Activated T-helper 17 cell treated with anti-CD3 and anti-CD28 coated beads, Interleukin-2, amount 50 U/mL, for 72 hours (primary cell): ENCODE results near the gene XXYLT1. TPM values are rescaled to one million over a fixed set of nuclear protein-coding genes. Genes with fewer than 3 reads are reported as not detected.
"Not testable (repeated sequence)": the region's sequence is repeated elsewhere in the genome, so short reads cannot be mapped to it uniquely, and the experiment has no call there.

ENCODE experiments used
- ATAC-seq: fragments of 150-1000 bp; cut with Tn5 transposase; replicated peaks from 2 replicates; pipeline ENCODE4 v1.10.0; 2021; ENCODE audit warnings: mild to moderate bottlenecking, moderate library complexity
- H3K27ac Mint-ChIP-seq: one replicate; pipeline ENCODE4 v1.8.0; 2022; ENCODE audit warnings: mixed read lengths
- H3K27me3 Mint-ChIP-seq: one replicate; pipeline ENCODE4 v1.8.0; 2022; ENCODE audit warnings: mixed read lengths
- H3K36me3 Mint-ChIP-seq: one replicate; pipeline ENCODE4 v1.8.0; 2022; ENCODE audit warnings: low read depth, mild to moderate bottlenecking, mixed read lengths
- H3K4me1 Mint-ChIP-seq: one replicate; pipeline ENCODE4 v1.8.0; 2022; ENCODE audit warnings: mixed read lengths
- H3K4me3 Mint-ChIP-seq: one replicate; pipeline ENCODE4 v1.8.0; 2022; ENCODE audit warnings: mild to moderate bottlenecking, mixed read lengths
- H3K9me3 Mint-ChIP-seq: one replicate; pipeline ENCODE4 v1.8.0; 2022; ENCODE audit warnings: mixed read lengths
- total RNA-seq, 2 donors: library from RNA; stranded (reverse); gene quantifications; one replicate each; pipeline ENCODE4 v1.2.3, GENCODE V29; 2022

The XXYLT1 gene
- total RNA-seq, 2 donors from 2014 or later, result 7.0 to 7.4 TPM

- no peaks in the 10 kb centered on the region for H3K4me1 Mint-ChIP-seq
- no peak for ATAC-seq
- H3K27ac Mint-ChIP-seq, result no peak overlapping the region
- H3K27me3 Mint-ChIP-seq, result peaks cover 3% of the 10 kb centered on the region
- H3K4me3 Mint-ChIP-seq, result no peak overlapping the region
- no peaks in the 10 kb centered on the region for H3K36me3 Mint-ChIP-seq
- no peaks in the 10 kb centered on the region for H3K9me3 Mint-ChIP-seq
Measured at GRCh38 chr3:195058336-195059005, 212.5 kb downstream of the XXYLT1 start.

DNA sequence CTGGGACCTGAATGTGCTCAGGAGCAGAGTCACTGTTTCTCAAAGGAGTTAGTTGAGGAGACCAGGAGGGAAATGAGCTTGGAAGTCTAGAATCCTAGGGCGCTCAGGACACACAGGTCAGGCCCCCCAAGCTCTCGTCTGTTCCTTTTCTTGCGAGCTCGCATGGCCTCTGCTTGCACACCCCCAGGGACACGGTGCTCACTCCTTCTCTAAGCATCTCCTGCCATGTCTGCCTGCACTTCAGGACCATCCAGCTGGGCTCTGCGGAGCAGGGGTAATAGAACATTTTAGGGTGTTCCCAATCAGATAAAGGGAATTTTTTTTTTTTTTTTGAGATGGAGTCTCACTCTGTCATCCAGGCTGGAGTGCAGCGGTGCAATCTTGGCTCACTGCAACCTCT lies 213.2 kb downstream of the XXYLT1 start:
- H3K27me3 Mint-ChIP-seq, result peaks cover 7% of the 10 kb centered on the region
- H3K4me1 Mint-ChIP-seq, result no peaks in the 10 kb centered on the region
- ATAC-seq, result no peak
- no peaks in the 10 kb centered on the region for H3K36me3 Mint-ChIP-seq
- no peak overlapping the region for H3K4me3 Mint-ChIP-seq
- no peak overlapping the region for H3K27ac Mint-ChIP-seq
- no peaks in the 10 kb centered on the region for H3K9me3 Mint-ChIP-seq

DNA sequence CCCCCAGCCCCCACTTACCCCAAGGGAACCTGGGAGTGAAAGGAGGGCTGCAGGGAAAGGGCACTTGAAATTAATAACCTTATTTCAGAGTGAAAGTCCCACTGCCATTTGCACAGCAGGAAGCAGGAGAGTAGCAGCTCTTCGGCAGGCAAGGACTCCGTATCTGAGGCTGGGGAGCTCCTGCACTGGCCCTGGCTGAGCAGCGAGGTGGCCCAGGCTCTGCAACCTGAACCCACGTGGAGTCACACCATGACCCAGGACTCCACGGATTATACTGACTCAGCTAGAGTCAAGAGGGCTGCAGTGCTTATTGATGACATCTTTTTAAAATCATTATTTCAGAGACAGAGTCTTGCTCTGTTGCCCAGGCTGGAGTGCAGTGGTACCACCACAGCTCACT lies 214.5 kb downstream of the XXYLT1 start:
- no peak overlapping the region for H3K27ac Mint-ChIP-seq
- H3K9me3 Mint-ChIP-seq, result no peaks in the 10 kb centered on the region
- H3K27me3 Mint-ChIP-seq, result peaks cover 10% of the 10 kb centered on the region
- H3K4me3 Mint-ChIP-seq, result no peak overlapping the region
- no peaks in the 10 kb centered on the region for H3K4me1 Mint-ChIP-seq
- no peaks in the 10 kb centered on the region for H3K36me3 Mint-ChIP-seq
- ATAC-seq, result no peak

GRCh38 chr3:195054311-195054710 lies 216.6 kb downstream of the XXYLT1 start:
- Mint-ChIP-seq H3K4me3 (no peak overlapping the region), H3K36me3 (no peaks in the 10 kb centered on the region), H3K27me3 (peaks cover 10% of the 10 kb centered on the region), H3K9me3 (no peaks in the 10 kb centered on the region), H3K4me1 (no peaks in the 10 kb centered on the region), H3K27ac (no peak overlapping the region)
- ATAC-seq, result no peak

GRCh38 chr3:195052939-195053338 lies 218.0 kb downstream of the XXYLT1 start:
- no peaks in the 10 kb centered on the region for H3K4me1 Mint-ChIP-seq
- peaks cover 10% of the 10 kb centered on the region for H3K27me3 Mint-ChIP-seq
- H3K27ac Mint-ChIP-seq, result no peak overlapping the region
- no peak for ATAC-seq
- H3K4me3 Mint-ChIP-seq, result no peak overlapping the region
- H3K9me3 Mint-ChIP-seq, result no peaks in the 10 kb centered on the region
- no peaks in the 10 kb centered on the region for H3K36me3 Mint-ChIP-seq

DNA sequence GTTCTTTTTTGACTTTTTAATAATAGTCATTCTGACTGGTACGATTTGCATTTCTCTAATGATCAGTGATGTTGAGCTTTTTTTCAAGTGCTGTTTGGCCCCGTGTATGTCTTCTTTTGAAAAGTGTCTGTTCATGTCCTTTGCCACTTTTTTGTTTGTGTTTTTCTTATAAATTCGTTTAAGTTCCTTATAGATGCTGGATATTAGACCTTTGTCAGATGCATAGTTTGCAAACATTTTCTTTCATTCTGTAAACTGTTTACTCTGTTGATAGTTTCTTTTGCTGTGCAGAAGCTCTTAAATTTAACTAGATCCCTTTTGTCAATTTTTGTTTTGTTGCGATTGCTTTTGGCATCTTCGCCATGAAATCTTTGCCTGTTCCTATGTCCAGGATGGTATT lies 220.7 kb downstream of the XXYLT1 start:
- not testable (repeated sequence) for H3K4me3 Mint-ChIP-seq, H3K36me3 Mint-ChIP-seq, H3K9me3 Mint-ChIP-seq, H3K27ac Mint-ChIP-seq, H3K27me3 Mint-ChIP-seq, H3K4me1 Mint-ChIP-seq, ATAC-seq

DNA sequence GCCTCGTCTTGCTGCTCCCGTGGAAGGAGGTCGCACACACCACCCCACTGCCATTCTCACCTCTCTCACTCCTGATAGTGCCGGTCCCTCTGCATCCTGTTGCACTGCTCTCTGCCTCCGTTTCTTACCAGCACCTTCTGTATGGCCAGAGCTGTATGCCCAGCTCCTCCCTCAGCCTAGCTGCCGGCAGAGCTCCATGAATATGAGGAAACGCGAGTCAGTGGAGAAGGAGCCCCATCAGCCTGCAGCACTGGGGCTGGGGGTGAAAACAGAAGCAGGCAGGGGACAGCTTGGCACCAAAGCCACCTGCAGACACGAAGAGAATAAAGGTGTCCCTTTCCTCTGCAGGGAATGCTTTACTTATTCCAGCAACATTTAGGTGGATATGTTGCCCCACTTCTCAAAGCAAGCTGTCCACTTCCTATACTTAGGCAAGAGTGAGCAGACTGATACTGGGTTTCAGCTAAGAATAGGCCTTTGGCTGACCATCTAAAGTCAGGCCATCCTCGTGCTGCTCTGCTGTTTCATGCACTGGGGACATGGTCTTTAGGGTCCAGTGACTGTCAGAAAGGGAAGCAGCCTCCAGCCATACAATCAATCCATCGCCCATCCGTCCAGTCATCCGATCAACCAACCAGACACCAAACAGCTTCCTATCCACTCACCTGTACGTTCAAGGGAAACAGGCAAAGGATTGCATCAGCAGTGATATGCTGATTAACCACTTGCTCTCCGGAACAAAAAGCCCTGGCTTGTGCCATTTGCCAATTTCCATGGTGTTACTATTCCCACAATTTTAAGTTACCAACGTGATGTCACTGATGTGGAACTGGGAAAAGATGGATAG lies 222.7 kb downstream of the XXYLT1 start:
- Mint-ChIP-seq H3K36me3 (no peaks in the 10 kb centered on the region), H3K4me1 (no peaks in the 10 kb centered on the region), H3K27ac (no peak overlapping the region), H3K27me3 (peaks cover 7% of the 10 kb centered on the region), H3K4me3 (no peak overlapping the region), H3K9me3 (no peaks in the 10 kb centered on the region)
- no peak for ATAC-seq

DNA sequence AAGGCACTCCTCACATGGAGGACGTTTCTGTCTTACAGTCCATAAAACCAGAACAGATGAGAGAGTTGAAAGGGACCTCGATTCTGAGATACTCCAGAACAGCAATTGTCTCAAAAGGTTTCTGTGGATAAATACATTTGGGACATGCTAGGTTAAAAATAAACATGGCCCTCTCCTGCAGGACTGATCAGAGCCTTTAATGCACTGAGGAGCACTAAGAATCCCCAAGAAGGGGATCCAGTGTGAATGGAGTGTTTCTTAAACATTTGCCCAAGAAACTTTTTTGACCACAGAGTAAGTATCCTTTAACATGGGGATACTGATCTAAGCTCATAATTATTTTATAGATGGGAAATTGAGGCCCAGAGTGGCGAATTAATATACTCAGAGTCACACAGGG lies 223.4 kb downstream of the XXYLT1 start:
- Mint-ChIP-seq H3K4me1 (no peaks in the 10 kb centered on the region), H3K9me3 (no peaks in the 10 kb centered on the region), H3K36me3 (no peaks in the 10 kb centered on the region), H3K27ac (no peak overlapping the region), H3K27me3 (peaks cover 3% of the 10 kb centered on the region), H3K4me3 (no peak overlapping the region)
- no peak for ATAC-seq

GRCh38 chr3:195046441-195046840 lies 224.5 kb downstream of the XXYLT1 start:
- no peaks in the 10 kb centered on the region for H3K9me3 Mint-ChIP-seq
- H3K27ac Mint-ChIP-seq, result no peak overlapping the region
- no peaks in the 10 kb centered on the region for H3K4me1 Mint-ChIP-seq
- no peaks in the 10 kb centered on the region for H3K36me3 Mint-ChIP-seq
- no peak overlapping the region for H3K4me3 Mint-ChIP-seq
- no peak for ATAC-seq
- no peaks in the 10 kb centered on the region for H3K27me3 Mint-ChIP-seq

- no peak overlapping the region for H3K4me3 Mint-ChIP-seq
- H3K27ac Mint-ChIP-seq, result no peak overlapping the region
- H3K9me3 Mint-ChIP-seq, result no peaks in the 10 kb centered on the region
- no peaks in the 10 kb centered on the region for H3K36me3 Mint-ChIP-seq
- H3K4me1 Mint-ChIP-seq, result no peaks in the 10 kb centered on the region
- no peak for ATAC-seq
- no peaks in the 10 kb centered on the region for H3K27me3 Mint-ChIP-seq
Measured at GRCh38 chr3:195045481-195046210, 225.3 kb downstream of the XXYLT1 start.

DNA sequence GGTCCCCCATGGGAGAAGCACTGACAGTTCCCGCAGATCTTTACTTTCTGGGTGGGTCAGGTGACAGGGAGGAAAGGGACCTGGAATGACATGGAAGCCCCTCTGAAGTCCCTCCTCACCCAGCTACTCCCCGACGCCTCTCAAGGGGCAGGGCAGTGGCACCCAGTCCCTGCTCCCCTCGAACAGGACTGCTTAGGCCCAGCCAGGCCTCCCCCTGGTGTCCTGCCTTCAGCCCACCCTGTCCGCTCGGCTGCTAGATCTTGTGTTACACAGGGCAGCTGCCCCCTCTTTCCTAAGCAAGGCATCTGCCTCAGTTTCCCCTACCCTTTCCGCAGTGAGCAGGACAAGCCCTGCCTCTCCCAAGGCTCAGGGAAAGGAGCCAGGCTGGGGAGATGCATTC lies 226.5 kb downstream of the XXYLT1 start:
- Mint-ChIP-seq H3K9me3 (no peaks in the 10 kb centered on the region), H3K27ac (no peak overlapping the region), H3K4me3 (no peak overlapping the region), H3K27me3 (peaks cover under 1% of the 10 kb centered on the region), H3K36me3 (no peaks in the 10 kb centered on the region), H3K4me1 (no peaks in the 10 kb centered on the region)
- ATAC-seq, result no peak

GRCh38 chr3:195043607-195044339 lies 227.2 kb downstream of the XXYLT1 start:
- no peak overlapping the region for H3K27ac Mint-ChIP-seq
- no peak for ATAC-seq
- H3K9me3 Mint-ChIP-seq, result no peaks in the 10 kb centered on the region
- H3K4me3 Mint-ChIP-seq, result no peak overlapping the region
- no peaks in the 10 kb centered on the region for H3K4me1 Mint-ChIP-seq
- H3K27me3 Mint-ChIP-seq, result peaks cover 3% of the 10 kb centered on the region
- no peaks in the 10 kb centered on the region for H3K36me3 Mint-ChIP-seq

- Mint-ChIP-seq H3K9me3 (no peaks in the 10 kb centered on the region), H3K27me3 (peaks cover 11% of the 10 kb centered on the region), H3K4me1 (no peaks in the 10 kb centered on the region), H3K4me3 (no peak overlapping the region), H3K36me3 (no peaks in the 10 kb centered on the region), H3K27ac (no peak overlapping the region)
- no peak for ATAC-seq
Measured at GRCh38 chr3:195042743-195043606, 228.0 kb downstream of the XXYLT1 start.
